Upper lobe of left lung (tissue), 4 donors: ENCODE results near the gene LRP5.

Experiments used
- EP300 ChIP-seq, 4 donors: sonication (generic); formaldehyde crosslinking; IDR thresholded peaks; one replicate each; pipeline ENCODE4 v1.5.1; 2017; ENCODE audit warnings: antibody characterized with exemption in 4 of 4, control low read depth in 2 of 4
- POLR2A ChIP-seq, 4 donors: fragments of 450-650 bp; IDR thresholded peaks; one replicate each; pipeline ENCODE4 v1.5.1; 2016 to 2017; ENCODE audit warnings: antibody characterized with exemption in 4 of 4, mild to moderate bottlenecking in 2 of 4
- POLR2AphosphoS5 ChIP-seq, 2 donors: sonication (generic); formaldehyde crosslinking; IDR thresholded peaks; one replicate each; pipeline ENCODE4 v1.5.1; 2017; ENCODE audit warnings: antibody characterized with exemption in 2 of 2
- TF ChIP-seq, protein P1 (sequence below), 6 experiments: fragments of 450-650 bp in 4 of 6; fragments of 200-600 bp in 2 of 6; sonication (generic) in 2 of 6; IDR thresholded peaks; one replicate each; pipeline ENCODE4 v1.5.1; 2016 to 2019; ENCODE audit warnings: antibody characterized with exemption in 6 of 6

GRCh38 chr11:68381716-68382115 is 69.3 kb downstream of the LRP5 start:
- TF ChIP-seq, protein P1, sequence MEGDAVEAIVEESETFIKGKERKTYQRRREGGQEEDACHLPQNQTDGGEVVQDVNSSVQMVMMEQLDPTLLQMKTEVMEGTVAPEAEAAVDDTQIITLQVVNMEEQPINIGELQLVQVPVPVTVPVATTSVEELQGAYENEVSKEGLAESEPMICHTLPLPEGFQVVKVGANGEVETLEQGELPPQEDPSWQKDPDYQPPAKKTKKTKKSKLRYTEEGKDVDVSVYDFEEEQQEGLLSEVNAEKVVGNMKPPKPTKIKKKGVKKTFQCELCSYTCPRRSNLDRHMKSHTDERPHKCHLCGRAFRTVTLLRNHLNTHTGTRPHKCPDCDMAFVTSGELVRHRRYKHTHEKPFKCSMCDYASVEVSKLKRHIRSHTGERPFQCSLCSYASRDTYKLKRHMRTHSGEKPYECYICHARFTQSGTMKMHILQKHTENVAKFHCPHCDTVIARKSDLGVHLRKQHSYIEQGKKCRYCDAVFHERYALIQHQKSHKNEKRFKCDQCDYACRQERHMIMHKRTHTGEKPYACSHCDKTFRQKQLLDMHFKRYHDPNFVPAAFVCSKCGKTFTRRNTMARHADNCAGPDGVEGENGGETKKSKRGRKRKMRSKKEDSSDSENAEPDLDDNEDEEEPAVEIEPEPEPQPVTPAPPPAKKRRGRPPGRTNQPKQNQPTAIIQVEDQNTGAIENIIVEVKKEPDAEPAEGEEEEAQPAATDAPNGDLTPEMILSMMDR (IDR thresholded peaks at IDR 0.05): no peak
- no peak for TF ChIP-seq POLR2AphosphoS5 (IDR thresholded peaks at IDR 0.05)
- TF ChIP-seq POLR2A (IDR thresholded peaks at IDR 0.05): no peak
- no peak for TF ChIP-seq EP300 (IDR thresholded peaks at IDR 0.05)
